ENCODE measurements around the gene PHACTR4. TPM values are rescaled to one million over a fixed set of nuclear protein-coding genes. Genes with fewer than 3 reads are reported as not detected.
"Not testable (repeated sequence)": the region's sequence is repeated elsewhere in the genome, so short reads cannot be mapped to it uniquely, and the experiment has no call there.

Gene PHACTR4
- total and polyA plus RNA-seq, 2 of the 4 experiments (the other 2 are of a cell fraction): 7.5 to 15.0 TPM

DNA sequence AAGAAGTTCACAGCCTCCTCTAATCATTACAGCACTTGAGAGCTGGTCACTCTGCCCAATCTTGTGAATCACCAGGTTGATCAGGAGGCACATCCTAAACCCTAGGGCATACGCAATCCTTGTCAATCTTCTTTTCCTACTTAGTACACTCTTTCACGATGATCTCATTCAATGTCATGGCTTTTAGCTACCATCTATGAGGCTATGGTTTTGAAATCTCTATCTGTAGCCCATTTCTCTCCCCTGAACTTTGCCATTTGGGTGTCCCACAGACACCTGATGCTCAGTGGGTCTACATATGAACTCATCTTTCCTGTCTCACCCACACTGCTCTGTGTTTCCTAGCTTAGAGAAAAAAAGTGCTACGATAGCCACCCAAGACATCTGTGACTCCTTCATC lies 42.6 kb upstream of the PHACTR4 start:
- Histone ChIP-seq H2AK5ac (ENCODE audit: low read depth, low read length) (no peak overlapping the region), H3K23ac (ENCODE audit: low read depth, low read length) (no peak overlapping the region), H3K79me1 (ENCODE audit: low read depth in 1 of 2, low read length in 2 of 2) (peaks cover 11 to 20% of the 10 kb centered on the region in 2 experiments), H3K18ac (ENCODE audit: low read depth, low read length) (no peak overlapping the region), H4K8ac (ENCODE audit: low read depth in 2 of 2, low read length in 2 of 2) (no peak overlapping the region), H2BK20ac (ENCODE audit: low read depth, low read length) (no peak overlapping the region), H3K36me3 (ENCODE audit: control insufficient read depth, insufficient read depth, low read length) (peaks cover 9% of the 10 kb centered on the region), H3K4me1 (ENCODE audit: control insufficient read depth, insufficient read depth, low read length) (no peaks in the 10 kb centered on the region), H3K4ac (ENCODE audit: low read depth, low read length) (no peak overlapping the region), H2BK15ac (ENCODE audit: low read depth, low read length) (no peak overlapping the region), H4K91ac (ENCODE audit: insufficient read depth, low read depth, low read length) (no peak overlapping the region), H3K9me1 (ENCODE audit: insufficient read depth, low read length) (no peaks in the 10 kb centered on the region), H4K5ac (ENCODE audit: low read depth, low read length) (no peak overlapping the region), H3K4me3 (ENCODE audit: insufficient read depth, low read depth, low read length) (no peak overlapping the region), H4K20me1 (ENCODE audit: insufficient read depth, low read length) (no peaks in the 10 kb centered on the region), H3K14ac (replicated peaks; ENCODE audit: low read depth, low read length) (no peak overlapping the region), H3K4me2 (ENCODE audit: low read depth, low read length) (no peak overlapping the region), H3K27me3 (ENCODE audit: control insufficient read depth, insufficient read depth, low read length) (peaks cover 2% of the 10 kb centered on the region; the same call in 1 of the 2 replicates), H2AK9ac (replicated peaks; ENCODE audit: low read depth, low read length, poor library complexity) (no peak overlapping the region), H3K9ac (ENCODE audit: low read depth, low read length) (no peak overlapping the region), H2BK5ac (ENCODE audit: low read depth, low read length, poor library complexity, severe bottlenecking) (no peak overlapping the region), H3K27ac (ENCODE audit: insufficient read depth, low read length) (no peak overlapping the region), H2AFZ (replicated peaks; ENCODE audit: low read length, poor library complexity) (no peak overlapping the region), H3K9me3 (ENCODE audit: control insufficient read depth, insufficient read depth, low read length) (no peaks in the 10 kb centered on the region), H3K56ac (ENCODE audit: extremely low read depth, insufficient read depth, low read length) (no peak overlapping the region), H2BK120ac (ENCODE audit: low read depth, low read length) (no peak overlapping the region)
- DNase-seq (peak; percentile 12), ATAC-seq (ENCODE audit: low read depth) (no peak)
- ChIA-PET CTCF (no interaction called here), POLR2A (ENCODE audit: unreplicated experiment) (no interaction called here)
- TF ChIP-seq MXI1 (IDR thresholded peaks at IDR 0.05; ENCODE audit: borderline replicate concordance, low read depth, low read length) (no peak), BHLHE40 (IDR thresholded peaks at IDR 0.05; ENCODE audit: low read depth, low read length) (no peak), NFE2L2 (IDR thresholded peaks at IDR 0.05; ENCODE audit: low read depth, low read length) (no peak), CHD1 (IDR thresholded peaks at IDR 0.05; ENCODE audit: low read depth, low read length) (no peak), RCOR1 (IDR thresholded peaks at IDR 0.05; ENCODE audit: insufficient replicate concordance, low read length) (no peak)
- dilution Hi-C loops (cut with HindIII; ENCODE audit: low sequenced_read_pairs, unreplicated experiment) (no loop called here), in situ Hi-C loops (cut with MboI; ENCODE audit: low sequenced_read_pairs) (no loop called here), intact Hi-C loops (cut with micrococcal nuclease) (no loop called here)
- BruUV-seq (replicated peaks): no TSS peak
- WGBS, 2 experiments (ENCODE audit: extremely low coverage in 2 of 2, insufficient read length in 1 of 2): no CpG with 5 or more reads among the region's 3 CpGs

- DNase-seq; in situ Hi-C loops (cut with MboI; ENCODE audit: low sequenced_read_pairs); H3K9me3 ChIP-seq (ENCODE audit: control insufficient read depth, insufficient read depth, low read length); POLR2A ChIA-PET (ENCODE audit: unreplicated experiment); H2BK120ac ChIP-seq (ENCODE audit: low read depth, low read length); H3K27ac ChIP-seq (ENCODE audit: insufficient read depth, low read length); BruUV-seq (replicated peaks); H3K4me1 ChIP-seq (ENCODE audit: control insufficient read depth, insufficient read depth, low read length); H4K8ac ChIP-seq (ENCODE audit: low read depth in 2 of 2, low read length in 2 of 2); H3K4me2 ChIP-seq (ENCODE audit: low read depth, low read length); CTCF ChIA-PET; H2AK5ac ChIP-seq (ENCODE audit: low read depth, low read length); H4K5ac ChIP-seq (ENCODE audit: low read depth, low read length); H3K4ac ChIP-seq (ENCODE audit: low read depth, low read length); H3K4me3 ChIP-seq (ENCODE audit: insufficient read depth, low read depth, low read length); H2BK5ac ChIP-seq (ENCODE audit: low read depth, low read length, poor library complexity, severe bottlenecking); dilution Hi-C loops (cut with HindIII; ENCODE audit: low sequenced_read_pairs, unreplicated experiment); H3K18ac ChIP-seq (ENCODE audit: low read depth, low read length); H3K9me1 ChIP-seq (ENCODE audit: insufficient read depth, low read length); H2AK9ac ChIP-seq (replicated peaks; ENCODE audit: low read depth, low read length, poor library complexity); H4K20me1 ChIP-seq (ENCODE audit: insufficient read depth, low read length); H3K14ac ChIP-seq (replicated peaks; ENCODE audit: low read depth, low read length); H2BK20ac ChIP-seq (ENCODE audit: low read depth, low read length); H3K9ac ChIP-seq (ENCODE audit: low read depth, low read length); intact Hi-C loops (cut with micrococcal nuclease); ATAC-seq (ENCODE audit: low read depth); H3K27me3 ChIP-seq (ENCODE audit: control insufficient read depth, insufficient read depth, low read length); H2AFZ ChIP-seq (replicated peaks; ENCODE audit: low read length, poor library complexity); H4K91ac ChIP-seq (ENCODE audit: insufficient read depth, low read depth, low read length); H3K56ac ChIP-seq (ENCODE audit: extremely low read depth, insufficient read depth, low read length); H3K23ac ChIP-seq (ENCODE audit: low read depth, low read length); H2BK15ac ChIP-seq (ENCODE audit: low read depth, low read length): not testable (repeated sequence)
- peaks cover 10% of the 10 kb centered on the region for H3K36me3 ChIP-seq (ENCODE audit: control insufficient read depth, insufficient read depth, low read length)
- WGBS, 2 experiments (ENCODE audit: extremely low coverage in 2 of 2, insufficient read length in 1 of 2): 88% methylated on average over 3 of the region's 11 CpGs; no CpG with 5 or more reads in 1 of the 2 experiments
- H3K79me1 ChIP-seq (ENCODE audit: low read depth in 1 of 2, low read length in 2 of 2): peaks cover 11 to 20% of the 10 kb centered on the region in 2 experiments
These were observed 42.1 kb upstream of the PHACTR4 start for GRCh38 chr1:28327431-28327830.
